Body of pancreas (tissue), 4 donors: Measurements from ENCODE around the gene LRRC45.

Source experiments
- CTCF ChIP-seq, 7 experiments: fragments of 450-650 bp in 4 of 7; fragments of 200-600 bp in 3 of 7; sonication (generic) in 3 of 7; IDR thresholded peaks; one replicate each; pipeline ENCODE4 v1.5.1; 2016 to 2019; ENCODE audit warnings: antibody characterized with exemption in 7 of 7
- POLR2A ChIP-seq, 3 donors: fragments of 450-650 bp; IDR thresholded peaks; one replicate each; pipeline ENCODE4 v1.6.1; 2016; ENCODE audit warnings: antibody characterized with exemption in 3 of 3, mild to moderate bottlenecking in 2 of 3

GRCh38 chr17:82008258-82008940, 14.7 kb upstream of the LRRC45 start:
- TF ChIP-seq POLR2A (IDR thresholded peaks at IDR 0.05) (no peak), CTCF (IDR thresholded peaks at IDR 0.05) (no peak)
